GM21717 (cell line): ENCODE results near the gene CLPSL2.

Experiments
- ATAC-seq: cut with Tn5 transposase; IDR thresholded peaks from one replicate; pipeline ENCODE4 v1.9.1; 2021; ENCODE audit warnings: mild to moderate bottlenecking, moderate library complexity; ENCODE audit not compliant: unreplicated experiment

The CLPSL2 gene

DNA sequence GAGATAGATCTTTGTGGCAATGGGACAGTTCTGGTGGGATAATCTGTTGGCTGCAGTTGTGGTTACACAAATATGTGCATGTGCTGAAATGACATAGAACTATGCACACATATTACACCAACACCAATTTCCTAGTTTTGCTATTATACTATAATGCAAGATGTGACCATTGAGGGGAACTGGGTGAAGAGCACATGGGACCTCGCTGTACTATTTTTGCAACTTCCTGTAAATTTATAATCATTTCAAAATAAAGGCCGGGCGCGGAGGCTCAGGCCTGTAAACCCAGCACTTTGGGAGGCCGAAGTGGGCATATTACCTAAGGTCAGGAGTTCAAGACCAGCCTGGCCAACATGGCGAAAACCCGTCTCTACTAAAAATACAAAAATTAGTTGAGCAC, 30.9 kb upstream of the CLPSL2 start:
- ATAC-seq = no peak

DNA sequence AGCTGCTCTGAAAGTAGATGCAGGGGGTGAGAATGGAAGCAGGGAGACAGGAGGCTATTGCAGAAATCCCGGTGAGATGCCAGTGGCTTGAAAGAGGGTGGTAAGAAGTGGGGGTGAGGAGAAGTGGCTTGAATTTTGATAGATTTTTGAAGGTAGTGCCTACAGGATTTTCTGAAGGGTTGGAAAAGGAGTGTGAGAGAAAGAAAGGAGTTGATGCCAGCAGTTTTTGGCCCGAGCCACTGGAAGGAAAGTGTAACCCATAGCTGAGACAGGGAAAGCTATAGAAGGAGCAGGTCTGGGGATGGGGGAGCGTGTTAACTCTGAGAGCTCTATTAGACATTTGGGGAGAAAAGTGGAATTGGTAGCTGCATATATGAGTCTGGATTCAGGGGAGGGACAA, 29.9 kb upstream of the CLPSL2 start:
- ATAC-seq = no peak

DNA sequence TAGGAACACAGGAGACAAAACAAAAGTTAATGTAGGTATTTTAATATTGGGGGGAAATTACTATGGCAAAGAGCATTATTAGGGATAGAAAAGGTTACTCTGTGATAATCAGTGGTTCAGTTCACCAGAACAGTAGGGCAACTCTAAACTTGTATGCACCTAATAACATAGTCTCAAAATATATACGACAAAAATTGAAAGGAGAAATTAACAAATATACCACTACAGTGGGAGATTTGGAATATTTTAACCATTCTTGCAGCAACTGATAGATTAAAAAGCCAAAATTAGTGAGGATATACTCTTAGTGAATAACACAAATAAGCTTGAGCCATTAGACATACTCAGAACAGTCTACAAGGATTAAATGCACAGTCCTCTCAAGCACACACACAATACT, 28.5 kb upstream of the CLPSL2 start:
- no peak for ATAC-seq

DNA sequence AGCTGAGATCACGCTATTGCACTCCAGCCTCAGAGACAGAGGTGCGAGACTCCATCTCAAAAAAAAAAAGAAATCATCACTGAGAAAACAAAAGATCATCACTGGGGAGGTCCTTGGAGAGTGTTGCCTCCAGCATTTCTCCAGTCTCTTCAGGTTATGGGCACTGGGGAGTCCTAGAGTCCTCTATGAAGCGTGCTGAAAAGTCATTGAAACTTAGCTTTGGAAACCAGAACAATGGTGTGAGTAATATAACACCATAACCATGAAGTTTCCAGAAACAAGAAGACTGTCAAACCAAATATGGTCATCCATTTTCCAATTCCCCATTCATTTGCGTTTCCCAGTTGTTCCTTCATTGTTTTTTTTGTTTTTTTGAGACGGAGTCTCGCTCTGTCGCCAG, 25.8 kb upstream of the CLPSL2 start:
- no peak for ATAC-seq

DNA sequence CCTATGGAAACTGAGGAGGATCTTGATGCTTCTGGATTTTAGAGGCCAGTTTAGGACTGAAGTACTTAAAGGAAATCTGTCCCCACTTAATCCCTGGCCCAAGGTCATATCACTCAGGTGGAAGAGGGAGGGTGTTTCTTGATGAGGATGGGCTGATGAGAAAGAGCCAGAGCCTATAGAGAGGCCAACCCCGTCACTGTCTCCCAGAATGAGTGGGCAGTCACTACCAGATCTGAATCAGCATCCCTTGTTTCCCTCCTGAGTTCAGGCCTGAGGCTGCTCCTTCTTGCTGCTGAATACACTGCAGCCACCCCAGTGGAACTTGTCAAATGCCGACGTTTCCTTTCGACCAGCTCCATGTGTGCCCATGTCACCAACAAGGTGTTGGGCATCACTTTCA, 24.8 kb upstream of the CLPSL2 start:
- no peak for ATAC-seq

DNA sequence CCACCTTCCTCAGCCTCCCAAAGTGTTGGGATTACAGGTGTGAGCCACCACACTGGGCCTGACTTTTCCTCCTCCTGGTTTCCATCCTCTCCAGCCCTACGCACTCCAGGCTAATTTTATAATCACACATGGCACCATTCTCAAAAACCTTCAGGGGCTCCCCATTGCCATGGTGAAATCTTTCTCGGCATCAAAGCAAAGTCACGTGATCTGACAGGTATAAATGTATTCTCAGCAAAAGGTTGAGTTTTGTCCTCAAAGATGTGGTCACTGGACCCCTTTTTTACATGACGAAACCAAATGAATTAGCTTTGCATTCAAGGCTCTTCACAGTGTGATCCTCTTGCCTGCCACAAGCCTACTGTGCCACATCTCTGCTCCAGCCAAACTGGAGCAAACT, 24.1 kb upstream of the CLPSL2 start:
- ATAC-seq = no peak

DNA sequence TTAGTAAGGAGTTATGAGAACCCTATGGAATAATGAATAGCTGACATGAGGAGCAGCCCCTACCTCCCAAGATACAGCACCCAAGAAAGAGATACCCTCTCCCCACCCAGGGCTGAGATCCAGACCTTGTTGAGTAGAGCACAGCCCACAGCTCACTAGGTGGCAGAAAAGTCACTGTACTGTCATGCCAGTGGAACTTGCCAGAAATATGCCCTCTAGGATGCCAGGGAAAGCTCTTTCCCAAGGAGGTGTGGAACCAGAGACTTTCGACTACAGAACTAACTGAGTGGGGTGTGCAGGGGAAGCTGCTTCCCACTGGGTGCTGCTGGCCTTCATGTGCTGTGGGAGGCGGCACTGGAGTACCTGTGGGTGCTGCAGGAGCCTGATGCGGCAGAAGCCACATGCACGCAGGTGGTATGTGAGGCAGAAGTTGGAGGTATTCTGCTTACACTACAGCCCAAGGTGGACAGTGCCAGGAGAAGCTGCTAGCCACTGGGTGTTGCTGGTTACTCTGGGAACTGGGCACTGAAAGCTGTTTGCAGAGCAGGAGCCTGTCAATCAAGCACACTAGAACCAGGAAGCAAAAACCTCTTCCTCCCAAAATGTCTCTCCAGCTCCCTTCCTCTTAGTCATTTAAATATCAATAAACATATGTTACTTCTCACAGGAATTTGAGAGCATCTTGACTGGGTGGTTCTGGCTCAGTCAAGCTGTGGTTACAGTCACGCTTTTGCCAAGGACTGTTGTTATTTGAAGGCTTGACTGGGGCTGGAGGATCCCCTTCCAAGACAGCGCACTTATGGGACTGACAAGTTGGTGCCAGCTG, 21.7 kb upstream of the CLPSL2 start:
- ATAC-seq = no peak

DNA sequence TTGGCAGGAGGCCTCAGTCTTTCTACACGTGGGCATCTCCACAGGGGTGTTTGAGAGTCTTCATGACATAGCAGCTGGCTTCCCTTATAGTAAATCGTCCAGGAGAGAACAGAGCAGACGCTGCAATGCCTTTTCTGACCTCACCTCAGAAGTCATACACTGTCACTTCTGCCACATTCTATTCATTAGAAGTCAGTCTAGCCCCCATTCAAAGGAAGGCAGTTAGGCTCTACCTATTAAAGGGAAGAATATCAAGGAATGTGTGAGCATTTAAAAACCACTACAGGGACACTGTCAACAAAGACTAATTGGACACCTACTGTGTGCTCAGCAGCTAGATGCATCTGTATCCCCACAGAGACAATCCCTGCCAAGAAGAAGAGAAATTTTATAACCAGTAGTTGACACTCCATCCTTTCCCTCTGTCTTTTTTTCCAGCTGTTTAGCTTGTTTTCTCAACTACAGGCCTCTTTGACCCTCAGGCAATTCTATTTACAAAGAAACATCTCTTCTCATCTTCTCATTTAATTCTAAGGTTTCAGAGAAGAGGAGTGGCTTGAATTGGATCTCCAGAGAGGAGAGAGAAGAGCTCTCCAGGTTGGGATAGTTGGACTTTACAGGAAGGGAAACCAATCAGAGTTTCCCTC, 21.0 kb upstream of the CLPSL2 start:
- ATAC-seq = no peak

DNA sequence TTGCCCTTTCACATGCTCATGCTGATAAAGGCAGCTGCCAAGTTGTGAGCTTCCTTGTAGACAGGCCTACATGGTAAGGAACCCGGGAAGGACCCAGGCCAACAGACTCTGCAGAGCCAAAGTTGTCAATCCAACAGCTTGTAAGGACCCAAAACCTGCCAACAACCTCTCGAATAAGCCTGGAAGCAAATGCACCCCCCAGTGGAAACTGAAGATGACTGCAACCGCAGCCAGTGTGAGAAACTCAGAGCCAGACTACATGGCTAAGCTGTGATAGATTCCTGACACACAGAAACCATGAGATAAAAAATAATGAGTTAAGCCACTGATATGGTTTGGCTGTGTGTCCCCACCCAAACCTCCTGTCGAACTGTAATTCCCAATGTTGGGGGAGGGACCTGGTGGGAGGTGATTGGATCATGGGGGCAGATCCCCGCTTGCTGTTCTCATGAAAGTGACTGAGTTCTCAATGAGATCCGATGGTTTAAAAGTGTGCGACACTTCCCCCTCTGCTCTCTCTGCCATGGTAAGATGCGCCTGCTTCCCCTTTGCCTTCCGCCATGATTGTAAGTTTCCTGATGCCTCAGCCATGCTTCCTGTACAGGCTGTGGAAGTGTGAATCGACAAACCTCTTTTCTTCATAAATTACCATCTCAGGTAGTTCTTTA, 18.8 kb upstream of the CLPSL2 start:
- ATAC-seq = no peak

DNA sequence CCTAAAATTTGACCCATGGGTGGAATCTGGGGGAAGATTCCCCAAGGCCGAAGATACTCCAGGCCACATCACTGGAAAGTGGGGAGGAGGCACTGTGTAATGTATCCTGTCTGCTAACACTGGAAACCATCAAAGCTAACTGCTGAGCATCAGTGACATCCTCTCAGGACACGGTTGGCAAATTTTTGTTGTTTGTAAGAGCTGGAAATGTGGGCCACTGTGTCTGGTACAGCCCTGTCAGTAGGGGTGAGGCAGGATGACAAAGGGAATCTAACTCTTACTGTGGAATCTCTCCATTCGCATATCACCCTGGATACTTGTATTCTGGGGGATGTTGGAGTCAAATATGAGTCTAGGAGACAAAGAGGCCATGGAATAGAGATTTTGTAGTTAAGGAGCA, 17.0 kb upstream of the CLPSL2 start:
- ATAC-seq = no peak

DNA sequence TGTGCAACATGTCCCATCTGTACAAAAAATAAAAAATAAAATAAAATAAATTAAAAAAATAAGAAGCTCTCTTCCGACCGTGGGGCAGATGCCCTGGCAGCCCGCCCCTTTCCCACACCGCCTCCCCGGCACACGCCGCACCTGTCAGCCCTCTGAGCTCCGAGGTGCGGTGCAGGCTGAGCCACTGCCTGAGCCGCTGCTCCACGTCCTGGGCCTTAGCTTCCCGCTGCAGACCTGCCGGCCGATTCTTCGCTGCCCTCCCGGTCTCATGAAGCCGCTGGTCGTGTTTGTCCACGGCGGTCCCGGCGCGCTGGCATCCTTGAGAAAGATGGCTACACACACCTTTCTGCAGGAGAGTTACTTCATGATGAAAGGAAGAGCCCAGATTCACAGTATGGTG, 10.7 kb upstream of the CLPSL2 start:
- no peak for ATAC-seq

DNA sequence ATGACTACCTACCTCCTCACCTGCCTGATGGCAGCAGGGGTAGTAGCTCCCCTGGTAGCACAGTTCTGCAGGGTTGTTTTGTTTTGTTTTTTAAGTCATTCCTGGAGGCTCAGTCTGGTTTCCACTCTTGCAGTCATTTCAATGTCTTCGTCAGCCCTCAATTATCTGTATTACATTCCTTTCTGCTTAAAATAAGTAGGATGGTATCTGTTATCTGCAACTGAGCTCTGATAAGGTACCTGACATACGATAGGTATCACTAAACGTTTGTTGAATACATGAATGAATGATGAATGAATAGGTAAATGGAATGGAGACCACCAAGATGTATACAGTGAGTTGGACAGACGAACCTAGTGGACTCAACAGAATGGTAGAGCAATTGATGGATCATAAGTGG, 7.2 kb upstream of the CLPSL2 start:
- ATAC-seq = no peak

DNA sequence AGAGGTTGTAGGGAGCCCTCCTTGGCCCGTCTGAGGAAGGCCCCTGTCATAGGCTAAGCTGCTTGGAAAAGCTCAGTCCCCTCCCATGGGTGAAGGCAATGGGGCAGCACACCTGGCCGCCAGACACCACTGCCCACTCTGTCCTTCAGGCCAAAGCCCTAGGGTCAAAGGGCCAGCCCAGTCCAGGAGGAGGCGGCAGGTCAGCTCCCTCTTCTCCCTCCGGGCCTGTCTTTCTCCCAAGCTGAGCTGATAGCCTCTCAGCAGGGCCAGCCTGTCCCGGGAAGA, 5.1 kb upstream of the CLPSL2 start:
- ATAC-seq = no peak

DNA sequence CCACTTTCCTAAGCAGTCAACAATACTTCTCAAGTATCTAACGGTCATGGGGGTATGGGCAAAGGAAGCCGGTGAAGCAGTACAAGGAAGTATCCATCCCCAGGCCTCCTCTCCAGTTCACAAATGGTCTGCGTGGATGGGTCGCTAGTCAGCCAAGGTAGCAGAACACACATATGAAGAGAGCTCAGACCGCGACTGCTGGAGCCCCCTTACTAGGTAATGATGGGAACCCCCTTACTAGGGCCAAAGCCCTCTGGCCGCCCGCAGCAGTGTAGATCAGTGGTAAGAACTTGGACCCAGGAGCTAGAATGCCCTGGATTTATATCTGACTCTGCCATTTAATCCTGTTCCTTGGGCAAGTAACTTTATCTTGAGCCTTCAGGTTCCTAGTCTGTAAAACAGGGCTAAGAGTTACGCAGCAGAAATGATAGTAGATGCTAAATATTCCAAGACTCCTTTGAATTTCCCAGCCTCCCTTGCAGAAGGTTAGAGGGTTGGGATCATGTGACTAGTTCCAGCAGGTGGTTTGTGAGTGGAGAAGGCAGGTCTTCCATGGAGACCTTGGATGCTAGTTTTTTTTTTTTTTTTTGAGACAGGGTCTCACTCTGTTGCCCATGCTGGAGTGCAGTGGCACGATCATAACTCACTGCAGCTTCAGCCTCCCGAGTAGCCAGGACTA, 2.1 kb upstream of the CLPSL2 start:
- ATAC-seq = no peak

DNA sequence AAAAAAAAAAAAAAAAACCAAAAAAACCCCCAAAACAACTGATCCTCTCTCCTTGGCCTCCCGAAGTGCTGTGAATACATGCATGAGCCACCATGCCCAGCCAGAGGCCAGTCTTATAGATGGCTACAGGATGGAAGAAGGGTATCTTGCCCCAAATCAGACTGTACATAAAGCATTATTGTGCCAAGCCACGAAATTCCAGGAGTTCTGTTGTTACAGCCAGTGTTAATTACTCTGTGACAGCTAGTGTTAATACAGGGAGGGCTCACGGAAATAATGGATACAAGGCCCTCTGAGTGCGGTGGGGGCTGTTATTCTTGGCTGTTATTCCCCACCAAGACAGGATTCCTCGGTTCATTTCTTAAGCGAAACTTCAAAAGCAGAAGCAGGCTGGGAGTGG, 1.4 kb upstream of the CLPSL2 start:
- no peak for ATAC-seq

DNA sequence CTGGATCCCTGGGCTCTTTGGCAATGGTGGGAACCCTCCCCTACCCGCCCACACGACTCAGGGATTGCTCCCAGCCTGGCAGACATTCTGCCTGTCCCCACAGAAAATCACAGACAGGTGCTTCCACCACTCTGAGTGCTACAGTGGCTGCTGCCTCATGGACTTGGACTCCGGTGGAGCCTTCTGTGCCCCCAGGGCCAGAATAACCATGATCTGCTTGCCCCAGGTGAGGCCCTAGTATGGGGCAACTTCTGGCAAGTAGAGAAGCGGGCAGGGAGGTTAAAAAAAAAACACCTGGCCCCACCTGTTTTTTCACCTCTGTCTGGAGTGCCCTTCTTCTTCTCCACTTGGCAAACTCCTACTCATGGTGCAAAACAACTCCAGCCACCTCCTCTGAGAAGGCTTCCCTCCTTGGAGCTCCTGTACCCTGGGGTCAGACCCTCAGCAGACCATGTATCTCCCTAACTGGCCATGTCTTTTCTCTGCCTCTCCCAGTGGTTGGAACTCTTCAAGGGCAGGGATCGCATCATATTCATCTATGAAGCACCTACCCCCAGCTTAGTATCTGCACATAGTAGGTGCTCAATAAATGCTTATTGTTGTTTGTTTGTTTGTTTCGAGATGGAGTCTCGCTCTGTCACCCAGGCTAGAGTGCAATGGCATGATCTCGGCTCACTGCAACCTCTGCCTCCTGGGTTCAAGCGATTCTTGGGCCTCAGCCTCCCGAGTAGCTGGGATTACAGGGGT, 1.1 kb downstream of the CLPSL2 start:
- ATAC-seq = no peak

DNA sequence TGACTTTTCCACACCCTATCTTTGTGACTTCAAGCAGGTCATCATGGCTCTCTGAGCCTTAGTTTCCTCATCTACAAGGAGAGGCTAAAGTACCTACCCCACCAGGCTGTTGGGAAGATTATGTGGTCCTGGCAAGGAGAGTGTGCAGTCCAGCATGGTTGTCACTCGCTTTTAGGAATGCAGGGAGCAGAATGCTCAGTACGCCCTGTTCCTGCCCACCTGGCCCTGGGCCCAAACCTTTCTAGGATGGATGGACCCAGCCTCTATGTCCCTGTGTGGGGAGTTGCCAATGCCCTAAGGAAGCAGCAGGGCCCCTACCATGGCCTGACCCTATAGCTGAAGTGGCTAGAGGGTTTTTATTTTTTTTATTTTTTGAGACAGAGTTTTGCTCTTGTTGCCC, 2.0 kb downstream of the CLPSL2 start:
- no peak for ATAC-seq

DNA sequence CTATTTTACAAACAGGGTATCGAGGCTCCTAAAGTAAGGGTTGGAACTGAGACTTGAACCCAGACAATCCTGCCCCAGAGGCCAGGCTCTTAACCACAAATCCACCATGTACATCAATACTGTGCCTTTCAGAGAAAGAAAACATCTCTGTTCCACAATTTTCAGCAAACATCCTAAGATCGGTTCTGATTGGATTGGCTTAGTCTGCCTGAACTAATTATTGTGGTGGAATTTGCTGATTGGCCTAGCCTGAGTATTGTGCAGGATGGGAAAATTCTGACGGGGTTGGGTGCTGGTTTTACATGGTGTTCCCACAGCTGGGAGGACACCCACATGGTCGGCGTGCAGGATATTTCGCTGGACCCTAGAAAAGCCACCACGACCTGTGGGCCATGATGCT, 4.3 kb downstream of the CLPSL2 start, which contains the start of gene CLPSL1:
TSS of gene CLPSL1 (plus strand) at position 301 of the 400 bp plus-strand sequence. CDS start at position 393, 92 bp downstream.
- no peak for ATAC-seq

DNA sequence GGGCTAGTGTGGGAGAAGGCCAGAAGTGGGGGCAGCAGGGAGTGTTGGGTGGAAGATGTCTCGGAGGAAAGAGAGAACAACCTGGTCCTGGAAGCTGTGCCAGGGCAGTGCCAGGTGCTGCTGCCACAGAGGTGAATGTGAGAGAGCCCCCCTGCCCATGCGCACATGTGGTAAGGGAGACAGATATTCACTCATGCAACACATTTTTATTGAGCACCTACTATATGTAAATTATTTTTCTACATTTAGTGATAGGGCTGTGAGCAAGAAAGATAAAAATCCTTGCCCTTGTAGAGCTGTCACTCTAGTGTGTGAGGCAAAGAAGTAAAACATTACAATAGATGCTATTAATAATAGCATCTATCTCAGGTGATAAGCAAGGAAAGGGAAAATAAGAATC, 4.9 kb downstream of the CLPSL2 start:
- no peak for ATAC-seq

DNA sequence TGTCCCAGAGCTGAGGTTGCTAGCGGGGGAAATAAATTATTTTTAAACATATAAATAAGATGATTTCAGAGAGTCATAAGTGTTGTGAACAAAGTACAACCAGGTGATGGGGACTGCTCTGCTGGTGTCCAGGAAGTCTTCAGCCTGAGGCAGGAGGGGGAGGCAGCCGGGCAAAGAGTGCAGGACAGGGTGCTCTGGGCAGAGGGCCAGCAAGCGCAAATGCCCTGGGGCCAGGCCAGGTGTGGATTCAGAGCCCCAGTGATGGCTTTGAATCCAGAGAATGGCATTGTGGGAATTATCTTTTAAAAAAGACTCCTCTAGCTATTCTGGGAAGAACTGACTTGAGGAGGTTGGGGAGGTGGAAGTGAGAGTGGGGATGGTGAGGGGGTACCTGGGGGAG, 6.0 kb downstream of the CLPSL2 start:
- ATAC-seq = no peak

DNA sequence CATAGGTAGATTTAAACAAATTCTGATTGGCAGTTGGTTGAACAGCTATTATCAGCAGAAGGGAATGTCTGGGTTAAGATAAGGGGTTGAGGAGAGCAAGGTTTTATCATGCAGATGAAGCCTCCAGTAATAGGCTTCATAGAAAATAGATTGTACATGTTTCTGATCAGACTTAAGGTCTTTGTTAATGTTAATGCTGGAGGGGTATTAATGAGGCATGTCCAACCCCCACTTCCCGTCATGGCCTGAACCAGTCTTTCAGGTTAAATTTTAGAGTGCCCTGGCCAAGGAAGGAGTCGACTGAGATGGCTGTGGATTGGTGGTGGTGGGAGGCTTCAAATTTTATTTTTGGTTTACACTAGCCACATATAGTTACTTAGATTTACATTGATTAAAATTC, 7.8 kb downstream of the CLPSL2 start:
- ATAC-seq = no peak
